GM21360 (cell line): Measurements from ENCODE around the gene SMC3.
A peak's percentile ranks its signal among the peaks of the same experiment; 100 is the strongest.
"Not testable (repeated sequence)": the region's sequence is repeated elsewhere in the genome, so short reads cannot be mapped to it uniquely, and the experiment has no call there.

ENCODE experiments used
- ATAC-seq: cut with Tn5 transposase; IDR thresholded peaks from one replicate; pipeline ENCODE4 v1.9.1; 2021; ENCODE audit warnings: mild to moderate bottlenecking, moderate library complexity; ENCODE audit not compliant: unreplicated experiment

The SMC3 gene

DNA sequence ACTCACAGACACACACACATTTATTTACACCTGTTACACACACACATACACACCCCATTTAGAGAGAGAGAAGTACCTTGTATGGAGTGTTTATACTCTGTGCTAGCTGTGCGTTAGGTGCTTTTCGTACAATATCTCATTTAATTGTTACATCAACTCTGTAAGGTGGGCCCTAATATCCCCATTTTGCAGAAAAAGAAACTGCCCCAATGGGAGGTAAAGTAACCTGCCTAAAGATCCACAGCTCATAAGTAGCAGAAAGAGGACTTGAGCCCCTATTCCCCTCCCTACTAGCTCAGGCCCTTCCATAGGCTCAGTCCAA lies 52.9 kb downstream of the SMC3 start:
- ATAC-seq = no peak

DNA sequence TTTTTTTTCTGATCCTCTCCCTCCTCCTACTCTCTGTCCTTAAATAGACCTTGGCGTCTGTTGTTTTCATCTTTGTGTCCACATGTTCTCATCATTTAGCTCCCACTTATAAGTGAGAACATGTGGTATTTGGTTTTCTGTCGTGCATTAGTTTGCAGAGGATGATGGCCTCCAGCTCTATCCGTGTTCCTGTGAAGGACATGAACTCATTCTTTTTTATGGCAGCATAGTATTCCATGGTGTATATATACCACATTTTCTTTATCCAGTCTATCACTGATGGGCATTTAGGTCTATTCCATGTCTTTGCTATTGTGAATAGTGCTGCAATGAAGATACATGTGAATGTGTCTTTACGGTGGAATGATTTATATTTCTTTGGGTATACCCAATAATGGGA lies 55.8 kb downstream of the SMC3 start:
- not testable (repeated sequence) for ATAC-seq

DNA sequence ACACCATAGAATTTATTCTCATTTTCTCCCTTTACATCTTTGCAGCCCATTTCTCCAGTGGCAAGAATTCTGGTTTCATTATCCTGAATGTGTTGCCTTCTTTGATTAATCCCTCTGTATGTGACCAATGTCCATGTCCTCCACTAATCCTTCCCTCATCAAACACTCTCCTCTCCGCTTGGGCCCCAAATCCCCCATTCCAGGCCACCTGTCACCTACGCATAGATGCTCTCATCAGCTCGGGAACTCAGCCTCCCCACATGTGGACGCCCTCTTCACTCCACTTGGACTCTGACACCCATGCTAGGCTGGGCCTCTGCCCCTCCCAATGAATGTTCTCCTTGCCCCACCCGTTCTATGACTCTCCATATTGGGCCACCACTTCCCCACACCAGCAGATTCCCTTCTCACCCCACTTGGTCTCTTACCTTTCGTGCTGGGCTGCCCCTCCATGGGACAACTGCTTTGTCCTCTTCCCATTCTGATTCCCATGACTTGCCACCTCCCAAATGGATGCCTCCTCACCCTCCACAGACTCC lies 57.9 kb downstream of the SMC3 start:
- no peak for ATAC-seq

- no peak for ATAC-seq
Observed at GRCh38 chr10:110625951-110626855, 58.7 kb downstream of the SMC3 start.

- no peak for ATAC-seq
Observed at GRCh38 chr10:110628161-110628560, 60.7 kb downstream of the SMC3 start.

DNA sequence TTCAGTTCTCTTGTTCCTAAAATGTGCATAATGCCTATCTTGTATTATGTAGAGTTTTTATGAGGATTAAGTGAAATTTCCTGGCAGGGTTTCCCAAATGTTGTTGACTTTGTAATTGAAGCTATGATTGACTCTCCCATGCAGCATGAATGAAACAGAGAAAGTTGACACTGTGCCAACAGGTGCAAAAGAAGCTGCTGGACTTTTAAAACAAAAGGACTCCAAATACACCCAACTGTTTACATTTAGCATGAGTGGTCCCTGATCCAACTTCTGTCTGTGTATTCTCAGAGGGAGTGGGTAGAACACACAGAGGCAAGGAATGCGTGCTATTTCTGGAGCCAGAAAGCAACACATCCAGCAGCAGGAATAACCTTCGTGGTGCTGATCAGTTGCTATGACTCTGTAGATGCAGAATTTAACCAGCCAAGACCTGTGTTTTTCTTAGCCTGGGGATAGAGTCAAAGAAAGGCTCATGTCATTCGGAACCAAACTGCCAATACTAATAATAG lies 62.2 kb downstream of the SMC3 start:
- no peak for ATAC-seq

GRCh38 chr10:110631934-110632333 lies 64.4 kb downstream of the SMC3 start:
- ATAC-seq = no peak

- ATAC-seq = no peak
Observed at GRCh38 chr10:110632591-110633215, 65.2 kb downstream of the SMC3 start.

DNA sequence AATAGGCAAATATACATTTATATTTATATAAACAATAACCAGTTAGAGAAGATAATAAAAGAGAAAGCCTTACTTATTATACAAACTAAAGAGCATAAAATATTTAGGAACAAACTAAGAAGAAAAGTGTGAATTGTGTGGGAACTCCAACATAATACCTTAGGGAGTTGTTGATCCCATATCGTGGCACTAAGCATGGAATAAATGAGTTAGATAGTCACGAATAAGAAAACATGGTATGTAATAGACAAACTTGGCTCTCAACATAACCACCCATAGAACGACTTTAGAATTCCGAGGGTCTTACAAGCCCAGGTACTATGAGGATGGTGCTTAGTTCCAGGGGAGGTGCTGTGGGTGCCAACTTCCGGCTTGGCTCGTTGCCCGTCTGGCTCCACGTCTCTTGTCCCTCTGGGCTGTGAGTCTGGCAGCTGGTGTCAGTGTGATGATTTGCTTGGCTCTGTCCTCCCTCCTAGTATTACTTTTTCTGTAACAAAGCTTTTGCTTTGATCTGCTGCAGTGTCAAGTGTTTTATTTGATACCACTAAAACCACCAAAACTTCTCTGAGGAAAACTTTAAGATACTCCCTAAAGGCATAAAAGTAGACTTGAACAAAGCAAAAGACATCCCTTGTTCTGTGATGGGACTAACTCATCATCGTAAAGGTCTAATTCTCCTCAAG lies 67.2 kb downstream of the SMC3 start:
- ATAC-seq = no peak

GRCh38 chr10:110636572-110636931 lies 69.1 kb downstream of the SMC3 start:
- ATAC-seq = no peak

DNA sequence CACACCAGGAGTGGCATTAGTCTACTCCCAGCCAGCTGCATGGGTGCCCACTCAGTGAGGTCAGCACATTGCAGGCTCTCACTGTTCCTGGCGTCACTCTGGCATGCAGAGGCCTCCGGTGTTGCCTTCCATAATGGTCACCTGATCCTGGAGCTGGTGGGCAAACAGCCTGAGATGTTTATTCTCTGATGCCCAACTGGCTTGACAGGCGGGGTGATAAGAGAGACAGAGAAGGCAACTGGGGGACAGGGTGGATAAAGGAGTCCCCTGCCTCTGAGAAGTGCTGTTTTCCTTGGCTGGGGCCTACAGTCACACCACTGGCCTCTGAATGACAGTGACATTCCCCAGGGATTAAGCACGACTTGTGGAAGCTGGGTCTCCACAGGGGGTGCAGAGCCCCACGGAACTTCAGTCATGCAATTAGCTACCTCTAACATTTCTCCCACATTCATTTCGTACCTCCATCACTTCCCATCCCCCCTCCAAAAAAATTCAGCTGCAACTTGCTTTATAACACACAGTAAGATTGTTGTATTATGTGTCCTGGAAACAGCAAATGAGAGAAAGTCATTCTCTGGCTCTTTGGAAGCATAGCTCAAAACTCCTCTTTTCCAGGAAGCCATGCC lies 69.5 kb downstream of the SMC3 start:
- no peak for ATAC-seq

GRCh38 chr10:110637558-110638053 lies 70.1 kb downstream of the SMC3 start:
- ATAC-seq = no peak

- ATAC-seq = no peak
Observed at GRCh38 chr10:110638319-110638718, 70.8 kb downstream of the SMC3 start.

DNA sequence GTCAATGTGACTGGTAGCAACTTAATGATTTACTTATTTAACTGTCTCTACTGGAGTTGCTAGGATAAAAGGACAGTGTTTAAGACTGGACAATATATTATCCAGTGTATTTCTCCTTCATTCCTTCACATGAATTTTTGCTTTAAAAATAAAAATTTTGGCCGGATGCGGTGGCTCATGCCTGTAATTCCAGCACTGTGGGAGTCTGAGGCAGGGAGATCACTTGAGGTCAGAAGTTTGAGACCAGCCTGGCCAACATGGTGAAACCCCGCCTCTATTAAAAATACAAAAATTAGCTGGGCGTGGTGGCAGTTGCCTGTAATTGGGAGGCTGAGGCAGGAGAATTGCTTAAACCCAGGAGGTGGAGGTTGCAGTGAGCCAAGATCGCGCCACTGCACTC lies 71.6 kb downstream of the SMC3 start:
- not testable (repeated sequence) for ATAC-seq

DNA sequence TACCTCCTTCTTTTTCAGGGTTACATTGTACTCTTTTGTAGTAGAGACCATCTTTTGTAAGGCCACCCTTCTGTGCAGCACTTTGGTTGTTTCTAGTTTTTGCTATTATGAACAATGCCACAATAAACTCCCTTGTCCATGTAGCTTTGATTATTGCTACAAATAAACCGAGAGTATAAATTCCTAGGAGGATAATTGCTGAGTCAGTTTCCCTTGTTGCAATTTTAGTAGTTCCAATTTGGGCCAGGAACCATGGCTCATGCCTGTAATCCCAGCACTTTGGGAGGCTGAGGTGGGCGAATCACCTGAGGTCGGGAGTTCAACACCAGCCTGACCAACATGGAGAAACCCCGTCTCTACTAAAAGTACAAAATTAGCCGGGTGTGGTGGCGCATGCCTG lies 72.4 kb downstream of the SMC3 start:
- not testable (repeated sequence) for ATAC-seq

- peak; percentile 40 for ATAC-seq
Observed at GRCh38 chr10:110641256-110641655, 73.8 kb downstream of the SMC3 start.

GRCh38 chr10:110642204-110643034 lies 74.9 kb downstream of the SMC3 start:
- ATAC-seq = no peak

DNA sequence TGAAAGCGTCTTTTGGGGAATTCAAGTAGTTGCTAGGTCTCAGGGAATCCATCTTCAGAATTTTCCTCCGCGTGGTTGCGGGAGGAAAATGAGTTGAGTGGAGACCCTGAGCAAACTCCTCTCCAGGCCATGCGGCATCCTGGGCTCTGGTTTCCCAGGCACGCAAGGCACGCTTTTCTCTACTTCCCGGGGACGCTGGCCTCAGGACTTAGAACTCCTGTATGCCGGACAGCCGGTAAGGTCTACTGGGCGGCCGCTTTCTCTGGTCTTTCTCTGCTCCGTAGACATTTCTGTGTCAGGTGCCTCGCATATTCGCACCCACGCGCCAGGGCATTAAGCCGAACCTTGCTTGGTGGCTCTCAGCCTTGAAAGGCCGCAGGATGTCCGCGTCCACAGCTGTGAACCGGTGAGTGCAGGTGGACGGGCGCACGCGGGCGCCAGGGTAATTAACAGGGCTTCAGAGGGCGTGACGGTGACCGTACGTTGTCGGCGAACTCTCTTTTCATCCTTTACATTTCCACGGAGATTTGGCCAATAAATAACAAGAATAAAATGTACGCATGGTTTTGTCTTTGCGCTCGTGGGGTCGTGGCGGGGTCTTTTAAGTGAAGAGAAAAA lies 75.6 kb downstream of the SMC3 start:
- ATAC-seq = no peak
